Raji (cell line): ENCODE measurements around the gene MGLL.

ENCODE experiments used
- POLR2A ChIP-seq: IDR thresholded peaks from 2 replicates; pipeline ENCODE4 v1.6.1; 2011; ENCODE audit warnings: low read depth, low read length, control low read depth; ENCODE audit not compliant: insufficient read depth

MGLL gene

GRCh38 chr3:127791221-127791913 lies 30.9 kb downstream of the MGLL start:
- no peak for TF ChIP-seq POLR2A

GRCh38 chr3:127790882-127791183 lies 31.5 kb downstream of the MGLL start:
- no peak for TF ChIP-seq POLR2A

- no peak for TF ChIP-seq POLR2A
These were observed 32.1 kb downstream of the MGLL start for GRCh38 chr3:127789990-127790881.

GRCh38 chr3:127789051-127789450 lies 33.3 kb downstream of the MGLL start:
- no peak for TF ChIP-seq POLR2A

- TF ChIP-seq POLR2A, result no peak
These were observed 33.8 kb downstream of the MGLL start for GRCh38 chr3:127788451-127788909.

- TF ChIP-seq POLR2A, result no peak
These were observed 34.5 kb downstream of the MGLL start for GRCh38 chr3:127787571-127788365.

- no peak for TF ChIP-seq POLR2A
These were observed 35.2 kb downstream of the MGLL start for GRCh38 chr3:127787071-127787490.

GRCh38 chr3:127786353-127787070 lies 35.8 kb downstream of the MGLL start:
- no peak for TF ChIP-seq POLR2A

GRCh38 chr3:127785711-127786265 lies 36.5 kb downstream of the MGLL start:
- no peak for TF ChIP-seq POLR2A

GRCh38 chr3:127784865-127785710 lies 37.2 kb downstream of the MGLL start:
- no peak for TF ChIP-seq POLR2A

- TF ChIP-seq POLR2A, result no peak
These were observed 38.0 kb downstream of the MGLL start for GRCh38 chr3:127784283-127784682.

- TF ChIP-seq POLR2A, result no peak
These were observed 38.6 kb downstream of the MGLL start for GRCh38 chr3:127783642-127784160.

GRCh38 chr3:127783166-127783565 lies 39.1 kb downstream of the MGLL start:
- no peak for TF ChIP-seq POLR2A
